Measurements from ENCODE around the gene TMC5.

- no peak for TF ChIP-seq CTCF (IDR thresholded peaks at IDR 0.05)
- no peak for TF ChIP-seq EZH2 (IDR thresholded peaks at IDR 0.05)
These were observed 67.9 kb downstream of the TMC5 start for GRCh38 chr16:19485611-19486010.

Measured in neural progenitor cell (in vitro differentiated cells).